SK-N-MC (cell line): ENCODE results near the gene C2orf49.

Source experiments
- EZH2 ChIP-seq: fragments of 200-600 bp; sonication (generic); IDR thresholded peaks from one replicate; pipeline ENCODE4 v1.6.1; 2017; ENCODE audit warnings: antibody characterized with exemption
- FOXP2 ChIP-seq: optimal IDR thresholded peaks from 2 replicates; pipeline ENCODE3; 2011; ENCODE audit warnings: mild to moderate bottlenecking, moderate library complexity; ENCODE audit not compliant: insufficient read depth; ENCODE audit errors: extremely low read length, control extremely low read depth
- POLR2AphosphoS5 ChIP-seq: IDR thresholded peaks from 2 replicates; pipeline ENCODE4 v1.6.1; 2012; ENCODE audit warnings: mild to moderate bottlenecking, low read depth, low read length, borderline replicate concordance

GRCh38 chr2:105336786-105337121 is 586 bp upstream of the C2orf49 start:
- TF ChIP-seq POLR2AphosphoS5: no peak
- no peak for TF ChIP-seq EZH2
- no peak for TF ChIP-seq FOXP2
